Measurements from ENCODE around the gene BICC1.

Gene BICC1

GRCh38 chr10:58833771-58834561 lies 321.3 kb downstream of the BICC1 start:
- H3K27me3 ChIP-seq (ENCODE audit: insufficient read depth, low read length) = no peaks in the 10 kb centered on the region
- no peaks in the 10 kb centered on the region for H3K4me1 ChIP-seq (ENCODE audit: insufficient read depth, low read length, severe bottlenecking)
- H3K27ac ChIP-seq (ENCODE audit: low read depth, low read length, poor library complexity, severe bottlenecking) = no peak overlapping the region
- H2AFZ ChIP-seq (ENCODE audit: low read length) = no peak overlapping the region
- no peaks in the 10 kb centered on the region for H3K36me3 ChIP-seq (ENCODE audit: insufficient read depth, low read length)
- H3K4me2 ChIP-seq (ENCODE audit: low read length) = no peak overlapping the region
- no peaks in the 10 kb centered on the region for H3K79me2 ChIP-seq (ENCODE audit: insufficient read depth, low read length)
- H3K9me2 ChIP-seq (ENCODE audit: low read depth, low read length) = no peaks in the 10 kb centered on the region
- no peak overlapping the region for H3K4me3 ChIP-seq (ENCODE audit: low read depth, low read length, poor library complexity, severe bottlenecking)
- TF ChIP-seq CTCF (IDR thresholded peaks at IDR 0.05; ENCODE audit: low read length) = no peak
- TF ChIP-seq EZH2 (IDR thresholded peaks at IDR 0.05; ENCODE audit: borderline replicate concordance, low read length) = no peak
- H4K20me1 ChIP-seq (ENCODE audit: insufficient read depth, low read length) = no peaks in the 10 kb centered on the region
- H3F3A ChIP-seq (ENCODE audit: insufficient read depth, low read length) = no peaks in the 10 kb centered on the region
- H3K9ac ChIP-seq (ENCODE audit: low read length) = no peak overlapping the region
- no peaks in the 10 kb centered on the region for H3K9me3 ChIP-seq (ENCODE audit: low read length)

GRCh38 chr10:58836176-58836700 lies 323.6 kb downstream of the BICC1 start:
- H3K9me2 ChIP-seq (ENCODE audit: low read depth, low read length) = no peaks in the 10 kb centered on the region
- no peaks in the 10 kb centered on the region for H3K4me1 ChIP-seq (ENCODE audit: insufficient read depth, low read length, severe bottlenecking)
- no peaks in the 10 kb centered on the region for H4K20me1 ChIP-seq (ENCODE audit: insufficient read depth, low read length)
- H3K27ac ChIP-seq (ENCODE audit: low read depth, low read length, poor library complexity, severe bottlenecking) = no peak overlapping the region
- no peaks in the 10 kb centered on the region for H3F3A ChIP-seq (ENCODE audit: insufficient read depth, low read length)
- H3K79me2 ChIP-seq (ENCODE audit: insufficient read depth, low read length) = no peaks in the 10 kb centered on the region
- no peak overlapping the region for H3K4me2 ChIP-seq (ENCODE audit: low read length)
- TF ChIP-seq EZH2 (IDR thresholded peaks at IDR 0.05; ENCODE audit: borderline replicate concordance, low read length) (no peak), CTCF (IDR thresholded peaks at IDR 0.05; ENCODE audit: low read length) (no peak)
- no peaks in the 10 kb centered on the region for H3K9me3 ChIP-seq (ENCODE audit: low read length)
- H3K27me3 ChIP-seq (ENCODE audit: insufficient read depth, low read length) = no peaks in the 10 kb centered on the region
- H3K4me3 ChIP-seq (ENCODE audit: low read depth, low read length, poor library complexity, severe bottlenecking) = no peak overlapping the region
- no peak overlapping the region for H2AFZ ChIP-seq (ENCODE audit: low read length)
- no peak overlapping the region for H3K9ac ChIP-seq (ENCODE audit: low read length)
- H3K36me3 ChIP-seq (ENCODE audit: insufficient read depth, low read length) = no peaks in the 10 kb centered on the region

- Histone ChIP-seq H3K79me2 (ENCODE audit: insufficient read depth, low read length) (no peaks in the 10 kb centered on the region), H4K20me1 (ENCODE audit: insufficient read depth, low read length) (no peaks in the 10 kb centered on the region), H3K4me3 (ENCODE audit: low read depth, low read length, poor library complexity, severe bottlenecking) (no peak overlapping the region), H3K9me2 (ENCODE audit: low read depth, low read length) (no peaks in the 10 kb centered on the region), H3K4me2 (ENCODE audit: low read length) (no peak overlapping the region), H3K4me1 (ENCODE audit: insufficient read depth, low read length, severe bottlenecking) (no peaks in the 10 kb centered on the region), H3K9ac (ENCODE audit: low read length) (no peak overlapping the region), H3F3A (ENCODE audit: insufficient read depth, low read length) (no peaks in the 10 kb centered on the region), H3K36me3 (ENCODE audit: insufficient read depth, low read length) (no peaks in the 10 kb centered on the region), H3K9me3 (ENCODE audit: low read length) (no peaks in the 10 kb centered on the region), H2AFZ (ENCODE audit: low read length) (no peak overlapping the region), H3K27ac (ENCODE audit: low read depth, low read length, poor library complexity, severe bottlenecking) (no peak overlapping the region), H3K27me3 (ENCODE audit: insufficient read depth, low read length) (no peaks in the 10 kb centered on the region)
- no peak for TF ChIP-seq EZH2 (IDR thresholded peaks at IDR 0.05; ENCODE audit: borderline replicate concordance, low read length)
- TF ChIP-seq CTCF (IDR thresholded peaks at IDR 0.05; ENCODE audit: low read length) = no peak
Measured at GRCh38 chr10:58836991-58837575, 324.4 kb downstream of the BICC1 start.

All from OCI-LY1 (cell line).